Mammary epithelial cell (primary cell): Measurements from ENCODE around the gene ICA1.

Source experiments
- EZH2 ChIP-seq: IDR thresholded peaks from 2 replicates; pipeline ENCODE4 v1.6.1; 2012; ENCODE audit warnings: low read length, inconsistent platforms, borderline replicate concordance
- TF ChIP-seq, protein P1 (sequence below), 2 donors: IDR thresholded peaks in 1 of 2; conservative IDR thresholded peaks in 1 of 2; 2 replicates each; pipeline ENCODE4 v1.5.1; 2011 to 2012; ENCODE audit warnings: inconsistent platforms in 2 of 2, low read length in 2 of 2, mild to moderate bottlenecking in 2 of 2, control low read depth in 1 of 2, low read depth in 1 of 2; ENCODE audit not compliant: insufficient read depth in 1 of 2; ENCODE audit errors: extremely low read depth in 1 of 2

DNA sequence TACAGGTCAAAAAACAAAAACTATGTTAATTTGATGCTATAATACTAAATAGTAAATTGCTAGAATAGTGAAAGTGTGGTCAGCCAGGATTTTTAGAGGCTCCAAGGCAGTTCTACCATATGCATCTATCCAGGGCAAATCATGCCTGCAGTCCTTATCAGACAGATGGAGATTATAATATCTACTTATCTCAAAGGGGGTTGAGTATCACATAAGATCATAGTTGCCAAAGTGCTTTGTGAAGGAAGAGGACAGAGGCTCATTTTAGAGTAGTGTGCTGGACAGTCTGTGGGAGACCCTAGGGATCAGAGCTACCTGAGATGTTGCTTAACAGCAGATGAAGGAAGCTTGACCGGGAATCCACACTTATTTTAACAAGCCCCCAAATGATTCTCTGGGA, 3.2 kb downstream of the ICA1 start:
- no peak for TF ChIP-seq EZH2
- TF ChIP-seq, protein P1, sequence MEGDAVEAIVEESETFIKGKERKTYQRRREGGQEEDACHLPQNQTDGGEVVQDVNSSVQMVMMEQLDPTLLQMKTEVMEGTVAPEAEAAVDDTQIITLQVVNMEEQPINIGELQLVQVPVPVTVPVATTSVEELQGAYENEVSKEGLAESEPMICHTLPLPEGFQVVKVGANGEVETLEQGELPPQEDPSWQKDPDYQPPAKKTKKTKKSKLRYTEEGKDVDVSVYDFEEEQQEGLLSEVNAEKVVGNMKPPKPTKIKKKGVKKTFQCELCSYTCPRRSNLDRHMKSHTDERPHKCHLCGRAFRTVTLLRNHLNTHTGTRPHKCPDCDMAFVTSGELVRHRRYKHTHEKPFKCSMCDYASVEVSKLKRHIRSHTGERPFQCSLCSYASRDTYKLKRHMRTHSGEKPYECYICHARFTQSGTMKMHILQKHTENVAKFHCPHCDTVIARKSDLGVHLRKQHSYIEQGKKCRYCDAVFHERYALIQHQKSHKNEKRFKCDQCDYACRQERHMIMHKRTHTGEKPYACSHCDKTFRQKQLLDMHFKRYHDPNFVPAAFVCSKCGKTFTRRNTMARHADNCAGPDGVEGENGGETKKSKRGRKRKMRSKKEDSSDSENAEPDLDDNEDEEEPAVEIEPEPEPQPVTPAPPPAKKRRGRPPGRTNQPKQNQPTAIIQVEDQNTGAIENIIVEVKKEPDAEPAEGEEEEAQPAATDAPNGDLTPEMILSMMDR (conservative IDR thresholded peaks at IDR 0.05 in 1 of 2, IDR thresholded peaks at IDR 0.05 in 1 of 2; ENCODE audit: extremely low read depth in 1 of 2, insufficient read depth in 1 of 2, low read depth in 1 of 2, low read length in 2 of 2) = no peak
